Measurements from ENCODE around the gene ALG2.
"Not testable (repeated sequence)": the region's sequence is repeated elsewhere in the genome, so short reads cannot be mapped to it uniquely, and the experiment has no call there.

Gene ALG2

DNA sequence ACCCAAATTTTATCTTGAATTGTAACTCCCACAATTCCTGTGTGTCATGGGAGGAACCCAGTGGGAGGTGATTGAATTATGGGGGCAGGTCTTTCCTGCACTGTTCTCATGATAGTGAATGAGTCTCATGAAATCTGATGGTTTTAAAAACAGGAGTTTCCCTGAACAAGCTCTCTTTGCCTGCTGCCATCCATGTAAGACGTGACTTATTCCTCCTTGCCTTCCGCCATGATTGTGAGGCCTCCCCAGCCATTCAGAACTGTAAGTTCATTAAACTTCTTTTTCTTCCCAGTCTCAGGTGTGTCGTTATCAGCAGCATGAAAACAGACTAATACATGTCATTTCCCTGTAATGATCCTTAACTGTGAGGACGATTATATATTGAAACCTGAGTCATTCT is 16.1 kb upstream of the ALG2 start:
- FAIRE-seq: not testable (repeated sequence)

DNA sequence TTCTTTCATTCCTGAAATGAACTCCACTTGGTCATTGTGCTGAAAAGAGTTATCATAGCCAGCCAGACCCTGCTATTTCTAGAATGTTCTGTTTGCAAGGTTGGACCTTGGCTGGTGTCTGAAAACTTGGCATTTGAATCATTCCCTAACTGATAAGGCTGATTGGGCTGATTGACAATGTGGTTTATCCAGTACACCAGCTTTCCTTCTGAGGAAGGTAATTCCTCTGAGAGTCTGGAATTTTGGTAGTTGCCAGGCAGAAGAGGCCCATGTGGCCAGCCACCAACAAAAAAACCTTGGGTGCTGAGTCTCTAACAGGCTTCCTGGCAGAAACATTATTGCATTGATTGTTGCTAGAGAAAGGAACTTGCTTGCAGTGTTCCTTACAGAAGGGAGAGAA is 15.6 kb upstream of the ALG2 start:
- no peak for FAIRE-seq

GRCh38 chr9:99235926-99236634 is 14.3 kb upstream of the ALG2 start:
- no peak for FAIRE-seq

DNA sequence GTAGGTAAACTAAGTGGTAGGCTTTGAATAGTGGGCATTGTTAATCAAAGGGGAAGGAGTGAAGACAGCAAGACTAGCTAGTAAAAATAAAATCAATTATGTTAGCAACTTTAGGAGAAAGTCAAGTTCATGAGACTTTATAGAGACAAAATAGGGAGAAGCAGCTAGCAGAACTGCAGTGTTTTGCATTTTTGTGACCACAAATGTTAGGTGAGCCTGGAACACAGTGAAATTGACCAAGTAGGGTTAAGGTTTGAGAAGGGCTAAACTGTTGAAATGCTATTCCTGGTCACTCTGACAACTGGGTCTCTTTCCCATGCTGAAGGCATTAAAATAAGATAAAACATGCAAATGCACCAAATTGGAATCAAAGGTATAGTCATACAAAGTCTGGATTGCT is 13.3 kb upstream of the ALG2 start:
- FAIRE-seq: no peak

GRCh38 chr9:99234618-99235017 is 12.9 kb upstream of the ALG2 start:
- no peak for FAIRE-seq

- FAIRE-seq: no peak
Measured at GRCh38 chr9:99231711-99232110, 10.0 kb upstream of the ALG2 start.

DNA sequence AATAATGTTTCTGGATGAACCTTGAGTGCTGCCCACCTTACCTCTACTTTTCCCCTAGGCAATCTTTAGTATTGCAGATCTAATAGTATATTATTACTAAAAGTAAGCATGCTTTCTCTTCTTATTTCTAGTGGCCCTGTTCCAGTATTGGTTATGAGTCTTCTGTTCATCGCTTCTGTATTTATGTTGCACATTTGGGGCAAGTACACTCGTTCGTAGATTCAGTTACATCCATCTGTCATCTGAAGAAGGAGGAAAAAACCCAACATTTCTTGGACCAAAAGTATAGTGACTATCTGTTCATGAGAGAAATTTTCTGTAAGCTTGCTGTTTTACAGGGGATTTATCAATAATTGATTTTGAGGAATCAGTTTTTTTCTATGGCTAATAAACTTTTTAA is 8.5 kb upstream of the ALG2 start:
- FAIRE-seq: no peak

DNA sequence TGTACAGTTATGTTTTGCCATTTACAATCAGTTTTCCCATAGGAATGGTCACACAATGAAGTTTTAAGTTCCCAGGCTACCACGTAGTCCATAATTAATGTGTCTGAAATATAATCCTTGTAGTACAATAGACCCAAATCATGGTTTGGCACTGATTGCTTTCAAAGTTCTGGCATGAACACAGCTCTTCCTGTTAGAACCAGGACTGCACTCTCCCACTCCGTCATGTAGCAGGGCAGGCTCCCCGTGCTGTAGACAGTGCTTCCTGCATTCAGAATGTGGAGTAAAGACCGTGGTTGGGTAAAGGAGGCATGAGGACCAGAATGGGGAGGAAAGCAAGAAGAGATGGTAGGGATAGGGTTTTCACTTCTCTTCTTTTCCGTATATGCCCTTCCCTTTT is 4.3 kb upstream of the ALG2 start:
- no peak for FAIRE-seq

DNA sequence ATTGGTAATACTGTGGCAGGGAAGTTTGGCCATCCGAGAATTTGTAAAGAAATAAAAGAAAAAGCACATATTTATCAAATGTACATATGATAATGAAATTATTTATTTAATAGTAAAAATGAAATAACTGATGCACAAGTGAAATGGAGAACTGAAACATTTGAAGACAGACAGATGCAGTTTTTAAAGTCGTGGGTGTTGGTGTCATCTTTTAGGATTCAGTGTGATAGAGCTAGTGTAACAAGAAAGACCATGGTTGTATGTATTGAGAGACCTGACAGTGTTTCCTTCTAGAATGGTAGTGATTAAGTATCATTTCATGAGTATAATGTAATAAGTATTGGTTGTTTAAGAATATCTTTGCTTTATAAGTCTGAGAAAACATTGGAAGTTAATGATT is 2.7 kb upstream of the ALG2 start:
- FAIRE-seq: no peak

DNA sequence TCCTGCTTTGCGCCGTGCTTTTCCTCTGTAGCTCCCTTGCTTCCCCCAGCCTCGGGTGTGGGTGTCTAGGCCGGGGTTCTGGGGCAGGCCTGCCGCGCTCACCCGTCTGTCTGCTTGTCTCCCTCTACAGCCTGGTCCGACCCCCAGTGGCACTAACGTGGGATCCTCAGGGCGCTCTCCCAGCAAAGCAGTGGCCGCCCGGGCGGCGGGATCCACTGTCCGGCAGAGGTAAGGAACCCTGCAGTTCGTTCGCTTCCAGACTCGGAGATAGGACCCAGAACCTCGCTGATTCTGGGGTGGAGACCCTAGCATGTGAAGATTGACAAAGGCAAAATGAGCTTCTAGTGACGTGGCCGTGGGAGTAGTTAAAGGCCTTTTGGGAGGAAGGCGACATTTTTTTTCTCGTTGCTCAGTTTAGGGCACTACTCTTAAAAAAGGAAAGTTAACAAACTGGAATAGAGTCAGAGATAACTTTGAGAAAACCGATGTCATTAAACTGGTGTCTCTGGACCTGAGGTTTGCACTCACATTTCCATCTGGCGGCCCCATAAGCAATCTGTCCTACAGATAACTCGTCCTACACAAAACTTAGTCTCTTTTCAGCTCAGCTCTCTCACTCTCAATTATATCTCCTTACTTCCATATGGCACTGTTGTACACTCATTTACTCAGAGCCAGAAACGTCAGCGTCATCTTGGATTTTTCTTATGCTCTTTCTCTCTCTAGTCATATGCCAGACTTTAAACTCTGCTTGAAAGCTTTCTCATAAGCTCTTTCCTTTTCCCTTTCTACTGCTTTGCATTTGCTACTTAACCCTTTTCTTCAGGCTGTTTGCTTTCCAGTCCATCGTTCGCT is 901 bp upstream of the ALG2 start:
- FAIRE-seq: no peak

GRCh38 chr9:99221266-99221620 is 499 bp downstream of the ALG2 start:
- FAIRE-seq: no peak

GRCh38 chr9:99220011-99220410 is 1.7 kb downstream of the ALG2 start:
- FAIRE-seq: no peak

GRCh38 chr9:99216073-99216472 is 5.7 kb downstream of the ALG2 start:
- no peak for FAIRE-seq

DNA sequence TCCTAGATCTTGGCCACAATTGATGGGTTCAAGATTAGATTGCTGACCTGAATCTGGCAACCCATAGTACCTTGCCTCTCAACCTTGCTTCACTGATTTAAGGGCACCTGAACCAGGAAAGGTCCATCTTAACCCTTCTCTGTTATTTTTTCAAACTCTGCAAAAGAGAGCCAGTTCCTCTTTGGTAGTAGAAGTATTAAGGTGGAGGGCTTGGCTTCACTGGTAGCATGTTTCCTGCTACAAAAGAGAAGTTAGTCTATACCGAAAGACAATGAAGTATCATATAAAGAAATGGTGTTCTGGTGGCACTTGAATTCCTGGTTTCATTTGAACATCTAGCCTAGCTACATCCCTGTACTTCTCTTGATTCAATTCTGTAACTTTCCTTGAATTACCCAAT is 8.5 kb downstream of the ALG2 start:
- no peak for FAIRE-seq

DNA sequence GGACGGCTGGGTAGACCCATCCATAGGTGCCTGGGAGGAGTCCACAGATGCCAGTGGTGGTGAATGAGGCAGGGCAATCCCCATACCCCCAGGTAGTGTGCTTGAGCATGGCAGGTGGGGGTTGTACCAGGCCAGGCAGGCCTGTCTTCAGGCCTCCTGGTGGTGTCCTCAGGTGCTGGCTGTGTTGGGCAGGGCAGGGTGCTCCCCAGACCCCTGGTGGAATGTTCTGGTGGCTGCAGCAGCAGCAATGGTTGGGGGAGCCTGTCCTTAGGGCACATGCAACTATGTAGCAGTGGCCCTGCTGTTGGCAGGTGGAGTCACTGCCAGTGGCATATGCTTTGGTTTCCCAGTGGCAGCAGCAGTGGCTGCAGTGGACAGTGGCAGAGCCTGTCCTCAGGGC is 10.0 kb downstream of the ALG2 start:
- no peak for FAIRE-seq

DNA sequence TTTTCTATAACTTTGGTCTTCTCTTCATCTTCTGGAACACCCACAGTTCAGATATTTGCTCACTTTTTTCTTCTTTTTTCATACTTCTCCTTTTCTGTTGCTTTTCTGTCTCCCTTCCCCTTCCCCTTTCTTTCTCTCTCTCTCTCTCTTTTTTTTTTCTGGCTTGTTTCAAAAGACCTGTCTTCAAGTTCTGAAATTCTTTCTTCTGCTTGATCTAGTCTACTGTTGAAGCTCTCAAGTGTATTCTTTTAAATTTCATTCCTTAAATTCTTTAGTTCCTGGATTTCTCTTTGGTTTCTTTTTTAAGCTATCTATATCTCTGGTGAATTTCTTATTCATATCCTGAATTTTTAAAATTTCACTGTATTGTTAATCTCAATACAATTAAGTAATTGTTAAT is 11.2 kb downstream of the ALG2 start:
- no peak for FAIRE-seq

- no peak for FAIRE-seq
Measured at GRCh38 chr9:99201603-99202002, 20.1 kb downstream of the ALG2 start.

DNA sequence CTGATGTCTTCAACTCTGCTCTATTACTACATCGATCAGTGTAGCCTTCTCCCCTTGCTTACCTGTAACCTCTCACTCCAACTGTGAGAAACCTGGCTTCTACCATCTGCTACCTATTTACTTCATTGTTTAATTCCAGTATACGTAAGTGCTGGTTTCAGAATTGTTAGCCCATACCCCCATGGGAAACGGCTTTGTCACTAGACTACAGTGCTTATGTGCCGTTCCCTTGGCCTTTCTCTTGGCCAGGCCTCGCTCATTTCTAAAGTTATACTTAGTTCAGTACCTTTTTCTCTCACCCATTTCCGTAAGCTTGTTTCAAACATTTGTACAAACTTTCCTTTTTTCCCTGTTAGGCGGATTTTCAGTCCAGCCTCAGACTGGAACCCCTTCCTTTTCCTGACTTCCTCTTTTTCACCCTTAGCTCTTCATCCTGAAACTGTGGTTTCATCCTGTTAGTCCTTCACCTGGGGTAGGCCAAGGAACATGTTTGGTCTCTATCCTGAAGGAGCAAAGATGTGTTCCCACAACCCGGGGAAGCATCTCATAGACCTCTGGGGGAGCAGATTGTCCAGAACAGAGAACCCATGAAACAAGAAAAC is 21.7 kb downstream of the ALG2 start:
- no peak for FAIRE-seq

- no peak for FAIRE-seq
Measured at GRCh38 chr9:99197987-99198386, 23.8 kb downstream of the ALG2 start.

DNA sequence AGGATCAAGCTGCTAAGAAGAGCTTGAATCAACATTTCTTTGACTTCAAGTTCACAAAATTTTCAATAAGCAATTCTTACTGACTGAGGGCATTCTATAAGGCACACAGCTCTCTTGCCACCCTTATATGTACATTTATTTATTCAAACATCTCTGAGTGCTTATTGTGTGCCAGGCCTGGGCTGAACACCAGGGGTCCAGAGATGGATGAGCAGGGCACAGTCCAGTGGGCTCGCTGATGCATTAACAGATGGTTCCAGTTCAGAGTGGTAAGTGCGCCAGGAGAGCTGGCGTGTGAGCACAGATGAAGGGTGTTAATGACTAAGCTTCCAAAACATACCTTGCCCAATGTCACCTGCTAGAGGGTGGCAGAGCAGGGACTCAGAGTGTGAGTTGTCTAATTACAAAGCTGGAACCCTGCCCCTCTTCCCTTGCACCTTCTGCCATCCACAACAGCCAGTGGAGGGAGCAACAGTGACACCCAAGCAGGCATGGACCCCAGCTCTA is 24.6 kb downstream of the ALG2 start:
- FAIRE-seq: no peak

GRCh38 chr9:99196484-99196883 is 25.3 kb downstream of the ALG2 start:
- not testable (repeated sequence) for FAIRE-seq

GRCh38 chr9:99193466-99193821 is 28.3 kb downstream of the ALG2 start:
- FAIRE-seq: no peak

DNA sequence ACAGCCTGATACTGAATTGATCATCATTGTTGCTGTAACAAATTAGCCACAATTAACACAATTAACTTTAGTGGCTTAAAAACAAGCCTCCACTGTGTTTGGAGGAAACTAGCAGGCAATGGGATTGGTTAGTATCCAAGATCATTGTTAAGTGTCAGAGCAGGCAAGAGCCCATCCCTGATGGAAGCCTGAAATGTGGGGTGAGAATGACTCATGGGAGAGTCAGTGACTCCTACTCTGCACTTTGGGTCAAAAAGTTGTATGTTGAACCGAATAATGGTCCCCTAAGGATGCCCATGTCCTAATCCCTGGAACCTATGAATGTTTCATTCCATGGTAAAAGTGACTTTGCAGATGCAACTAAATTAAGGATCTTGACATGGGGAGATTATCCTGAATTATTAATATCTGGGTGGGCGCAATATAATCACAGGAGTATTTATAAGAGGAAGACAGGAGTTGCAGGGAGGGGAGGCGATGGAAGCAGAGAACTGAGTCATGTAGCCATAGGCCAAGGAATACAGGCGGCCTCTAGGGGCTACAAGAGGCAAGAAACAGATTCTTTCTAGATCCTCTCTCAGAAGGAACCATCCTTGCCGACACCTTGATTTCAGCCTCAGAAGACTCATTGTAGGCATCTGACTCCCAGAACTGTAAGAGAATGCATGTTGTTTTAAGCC is 28.8 kb downstream of the ALG2 start:
- no peak for FAIRE-seq

Measured in TTC549 (cell line).